K562 (cell line): ENCODE data around the gene FKBP3. TPM values are rescaled to one million over a fixed set of nuclear protein-coding genes. Genes with fewer than 3 reads are reported as not detected.

Source experiments
- PML ChIP-seq: IDR thresholded peaks from 2 replicates; pipeline ENCODE4 v1.6.1; 2012; ENCODE audit warnings: low read length, inconsistent platforms
- RBM17 ChIP-seq: fragments of 200-400 bp; formaldehyde crosslinking; IDR thresholded peaks from 2 replicates; pipeline ENCODE4 v1.6.1; 2017; ENCODE audit warnings: low read depth, mild to moderate bottlenecking, low read length, borderline replicate concordance
- ZFX ChIP-seq: sonication (generic); formaldehyde crosslinking; IDR thresholded peaks from 2 replicates; pipeline ENCODE4 v1.8.0; 2022; ENCODE audit warnings: mild to moderate bottlenecking, missing genetic modification reagents, moderate library complexity
- polyA plus RNA-seq, 8 experiments: library from polyadenylated mRNA; depleted of rRNA in 4 of 8; stranded (reverse) in 5 of 8; unstranded in 3 of 8; fragments of >200 nt; fragmentation: Nextera tagmentation in 2 of 8; fragmentation: Illumina TruSeq in 1 of 8; extraction: Ambion mirVana in 2 of 8; extraction: Trizol in 1 of 8; gene quantifications; 2 replicates each; pipeline versions ENCODE4 v1.2.1 to v1.2.3, GENCODE V29; 2011 to 2014; ENCODE audit warnings: inconsistent platforms in 1 of 8, missing spikeins in 1 of 8
- total RNA-seq, 7 experiments: library from RNA; depleted of rRNA in 6 of 7; stranded (reverse); fragments of >200 nt in 6 of 7; fragmentation: Illumina TruSeq in 2 of 7; extraction: Trizol in 2 of 7; gene quantifications; 2 replicates each; pipeline versions ENCODE4 v1.2.1 to v1.2.3, GENCODE V29; 2011 to 2021; ENCODE audit warnings: low replicate concordance in 1 of 7
- TF ChIP-seq, protein P1 (sequence below): sonication (generic); formaldehyde crosslinking; IDR thresholded peaks from 2 replicates; pipeline ENCODE4 v1.8.0; 2023; ENCODE audit warnings: missing genetic modification reagents, mild to moderate bottlenecking, borderline replicate concordance
- TF ChIP-seq, protein P2 (sequence below): fragments of 250-450 bp; sonication (Bioruptor Pico); IDR thresholded peaks from 2 replicates; pipeline ENCODE4 v1.5.0; 2021
- TF ChIP-seq, protein P3 (sequence below): fragments of 250-450 bp; sonication (Bioruptor Pico); IDR thresholded peaks from 2 replicates; pipeline ENCODE4 v1.4.0; 2020
- TF ChIP-seq, protein P4 (sequence below), 2 experiments: IDR thresholded peaks; 2 replicates each; pipeline ENCODE4 v1.6.1; 2011; ENCODE audit warnings: borderline replicate concordance in 1 of 2, control low read depth in 1 of 2, low read depth in 1 of 2, low read length in 1 of 2, mild to moderate bottlenecking in 1 of 2, mixed read lengths in 1 of 2, moderate library complexity in 1 of 2; ENCODE audit not compliant: insufficient read depth in 1 of 2, insufficient read length in 1 of 2, poor library complexity in 1 of 2, severe bottlenecking in 1 of 2; ENCODE audit errors: extremely low read depth in 1 of 2

Gene FKBP3
- total and polyA plus RNA-seq, 9 of the 15 experiments (the other 6 are each of a cell fraction or from before 2014, with no cell fraction given) = 43.6 to 107 (median 65.2) TPM

DNA sequence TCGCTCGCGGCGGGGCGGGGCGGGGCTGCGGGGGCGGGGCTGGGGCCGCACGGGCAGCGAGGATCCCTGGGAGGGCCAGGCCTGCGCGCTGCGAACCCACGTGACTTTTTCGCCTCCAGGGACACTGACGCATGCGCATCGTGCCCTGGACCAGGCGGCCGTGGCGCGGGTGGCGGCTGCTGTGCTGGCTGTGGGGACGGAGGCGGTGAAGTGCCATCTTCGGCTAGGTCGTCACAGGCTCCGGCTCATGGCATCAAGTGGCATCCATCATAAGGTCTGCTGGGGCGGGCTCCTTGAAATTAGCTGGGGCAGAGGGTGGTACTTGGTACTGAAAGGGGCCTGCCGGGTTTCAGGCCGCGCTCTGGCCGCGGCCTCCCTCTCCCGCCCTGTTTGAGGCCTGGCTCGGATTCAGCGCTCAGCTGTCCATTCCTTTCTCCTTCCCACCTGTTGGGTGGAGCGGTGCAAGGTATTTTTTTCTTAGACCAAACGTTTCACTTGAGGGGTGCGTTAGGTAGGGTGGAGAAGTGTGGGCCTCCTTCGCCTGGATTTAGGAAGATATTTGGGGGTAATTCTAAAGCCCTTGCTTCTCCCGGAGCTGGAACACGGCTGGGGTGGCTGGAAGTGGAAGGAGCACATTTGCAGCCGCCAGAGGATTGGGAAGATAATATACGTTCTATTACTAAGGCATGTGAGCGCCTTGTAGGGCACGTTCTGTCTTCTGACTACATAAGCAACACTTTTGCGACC lies 50.1 kb downstream of the FKBP3 start, which contains the start of gene PRPF39 (continued):
- TF ChIP-seq, protein P1, sequence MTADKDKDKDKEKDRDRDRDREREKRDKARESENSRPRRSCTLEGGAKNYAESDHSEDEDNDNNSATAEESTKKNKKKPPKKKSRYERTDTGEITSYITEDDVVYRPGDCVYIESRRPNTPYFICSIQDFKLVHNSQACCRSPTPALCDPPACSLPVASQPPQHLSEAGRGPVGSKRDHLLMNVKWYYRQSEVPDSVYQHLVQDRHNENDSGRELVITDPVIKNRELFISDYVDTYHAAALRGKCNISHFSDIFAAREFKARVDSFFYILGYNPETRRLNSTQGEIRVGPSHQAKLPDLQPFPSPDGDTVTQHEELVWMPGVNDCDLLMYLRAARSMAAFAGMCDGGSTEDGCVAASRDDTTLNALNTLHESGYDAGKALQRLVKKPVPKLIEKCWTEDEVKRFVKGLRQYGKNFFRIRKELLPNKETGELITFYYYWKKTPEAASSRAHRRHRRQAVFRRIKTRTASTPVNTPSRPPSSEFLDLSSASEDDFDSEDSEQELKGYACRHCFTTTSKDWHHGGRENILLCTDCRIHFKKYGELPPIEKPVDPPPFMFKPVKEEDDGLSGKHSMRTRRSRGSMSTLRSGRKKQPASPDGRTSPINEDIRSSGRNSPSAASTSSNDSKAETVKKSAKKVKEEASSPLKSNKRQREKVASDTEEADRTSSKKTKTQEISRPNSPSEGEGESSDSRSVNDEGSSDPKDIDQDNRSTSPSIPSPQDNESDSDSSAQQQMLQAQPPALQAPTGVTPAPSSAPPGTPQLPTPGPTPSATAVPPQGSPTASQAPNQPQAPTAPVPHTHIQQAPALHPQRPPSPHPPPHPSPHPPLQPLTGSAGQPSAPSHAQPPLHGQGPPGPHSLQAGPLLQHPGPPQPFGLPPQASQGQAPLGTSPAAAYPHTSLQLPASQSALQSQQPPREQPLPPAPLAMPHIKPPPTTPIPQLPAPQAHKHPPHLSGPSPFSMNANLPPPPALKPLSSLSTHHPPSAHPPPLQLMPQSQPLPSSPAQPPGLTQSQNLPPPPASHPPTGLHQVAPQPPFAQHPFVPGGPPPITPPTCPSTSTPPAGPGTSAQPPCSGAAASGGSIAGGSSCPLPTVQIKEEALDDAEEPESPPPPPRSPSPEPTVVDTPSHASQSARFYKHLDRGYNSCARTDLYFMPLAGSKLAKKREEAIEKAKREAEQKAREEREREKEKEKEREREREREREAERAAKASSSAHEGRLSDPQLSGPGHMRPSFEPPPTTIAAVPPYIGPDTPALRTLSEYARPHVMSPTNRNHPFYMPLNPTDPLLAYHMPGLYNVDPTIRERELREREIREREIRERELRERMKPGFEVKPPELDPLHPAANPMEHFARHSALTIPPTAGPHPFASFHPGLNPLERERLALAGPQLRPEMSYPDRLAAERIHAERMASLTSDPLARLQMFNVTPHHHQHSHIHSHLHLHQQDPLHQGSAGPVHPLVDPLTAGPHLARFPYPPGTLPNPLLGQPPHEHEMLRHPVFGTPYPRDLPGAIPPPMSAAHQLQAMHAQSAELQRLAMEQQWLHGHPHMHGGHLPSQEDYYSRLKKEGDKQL (CRISPR knock-in tag) = no peak
- TF ChIP-seq, protein P2, sequence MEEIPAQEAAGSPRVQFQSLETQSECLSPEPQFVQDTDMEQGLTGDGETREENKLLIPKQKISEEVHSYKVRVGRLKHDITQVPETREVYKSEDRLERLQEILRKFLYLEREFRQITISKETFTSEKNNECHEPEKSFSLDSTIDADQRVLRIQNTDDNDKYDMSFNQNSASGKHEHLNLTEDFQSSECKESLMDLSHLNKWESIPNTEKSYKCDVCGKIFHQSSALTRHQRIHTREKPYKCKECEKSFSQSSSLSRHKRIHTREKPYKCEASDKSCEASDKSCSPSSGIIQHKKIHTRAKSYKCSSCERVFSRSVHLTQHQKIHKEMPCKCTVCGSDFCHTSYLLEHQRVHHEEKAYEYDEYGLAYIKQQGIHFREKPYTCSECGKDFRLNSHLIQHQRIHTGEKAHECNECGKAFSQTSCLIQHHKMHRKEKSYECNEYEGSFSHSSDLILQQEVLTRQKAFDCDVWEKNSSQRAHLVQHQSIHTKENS = no peak
- TF ChIP-seq PML (peak; percentile 28; the same call in 1 of the 2 replicates), ZFX (CRISPR knock-in tag) (peak; percentile 91), RBM17 (no peak)
- TF ChIP-seq, protein P3, sequence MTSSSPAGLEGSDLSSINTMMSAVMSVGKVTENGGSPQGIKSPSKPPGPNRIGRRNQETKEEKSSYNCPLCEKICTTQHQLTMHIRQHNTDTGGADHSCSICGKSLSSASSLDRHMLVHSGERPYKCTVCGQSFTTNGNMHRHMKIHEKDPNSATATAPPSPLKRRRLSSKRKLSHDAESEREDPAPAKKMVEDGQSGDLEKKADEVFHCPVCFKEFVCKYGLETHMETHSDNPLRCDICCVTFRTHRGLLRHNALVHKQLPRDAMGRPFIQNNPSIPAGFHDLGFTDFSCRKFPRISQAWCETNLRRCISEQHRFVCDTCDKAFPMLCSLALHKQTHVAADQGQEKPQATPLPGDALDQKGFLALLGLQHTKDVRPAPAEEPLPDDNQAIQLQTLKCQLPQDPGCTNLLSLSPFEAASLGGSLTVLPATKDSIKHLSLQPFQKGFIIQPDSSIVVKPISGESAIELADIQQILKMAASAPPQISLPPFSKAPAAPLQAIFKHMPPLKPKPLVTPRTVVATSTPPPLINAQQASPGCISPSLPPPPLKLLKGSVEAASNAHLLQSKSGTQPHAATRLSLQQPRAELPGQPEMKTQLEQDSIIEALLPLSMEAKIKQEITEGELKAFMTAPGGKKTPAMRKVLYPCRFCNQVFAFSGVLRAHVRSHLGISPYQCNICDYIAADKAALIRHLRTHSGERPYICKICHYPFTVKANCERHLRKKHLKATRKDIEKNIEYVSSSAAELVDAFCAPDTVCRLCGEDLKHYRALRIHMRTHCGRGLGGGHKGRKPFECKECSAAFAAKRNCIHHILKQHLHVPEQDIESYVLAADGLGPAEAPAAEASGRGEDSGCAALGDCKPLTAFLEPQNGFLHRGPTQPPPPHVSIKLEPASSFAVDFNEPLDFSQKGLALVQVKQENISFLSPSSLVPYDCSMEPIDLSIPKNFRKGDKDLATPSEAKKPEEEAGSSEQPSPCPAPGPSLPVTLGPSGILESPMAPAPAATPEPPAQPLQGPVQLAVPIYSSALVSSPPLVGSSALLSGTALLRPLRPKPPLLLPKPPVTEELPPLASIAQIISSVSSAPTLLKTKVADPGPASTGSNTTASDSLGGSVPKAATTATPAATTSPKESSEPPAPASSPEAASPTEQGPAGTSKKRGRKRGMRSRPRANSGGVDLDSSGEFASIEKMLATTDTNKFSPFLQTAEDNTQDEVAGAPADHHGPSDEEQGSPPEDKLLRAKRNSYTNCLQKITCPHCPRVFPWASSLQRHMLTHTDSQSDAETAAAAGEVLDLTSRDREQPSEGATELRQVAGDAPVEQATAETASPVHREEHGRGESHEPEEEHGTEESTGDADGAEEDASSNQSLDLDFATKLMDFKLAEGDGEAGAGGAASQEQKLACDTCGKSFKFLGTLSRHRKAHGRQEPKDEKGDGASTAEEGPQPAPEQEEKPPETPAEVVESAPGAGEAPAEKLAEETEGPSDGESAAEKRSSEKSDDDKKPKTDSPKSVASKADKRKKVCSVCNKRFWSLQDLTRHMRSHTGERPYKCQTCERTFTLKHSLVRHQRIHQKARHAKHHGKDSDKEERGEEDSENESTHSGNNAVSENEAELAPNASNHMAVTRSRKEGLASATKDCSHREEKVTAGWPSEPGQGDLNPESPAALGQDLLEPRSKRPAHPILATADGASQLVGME (CRISPR knock-in tag) = 0 out of 2 replicates have a peak, but pooled peaks have one; percentile 13
- TF ChIP-seq, protein P4, sequence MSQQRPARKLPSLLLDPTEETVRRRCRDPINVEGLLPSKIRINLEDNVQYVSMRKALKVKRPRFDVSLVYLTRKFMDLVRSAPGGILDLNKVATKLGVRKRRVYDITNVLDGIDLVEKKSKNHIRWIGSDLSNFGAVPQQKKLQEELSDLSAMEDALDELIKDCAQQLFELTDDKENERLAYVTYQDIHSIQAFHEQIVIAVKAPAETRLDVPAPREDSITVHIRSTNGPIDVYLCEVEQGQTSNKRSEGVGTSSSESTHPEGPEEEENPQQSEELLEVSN (IDR thresholded peaks at IDR 0.05; ENCODE audit: borderline replicate concordance in 1 of 2, extremely low read depth in 1 of 2, insufficient read depth in 1 of 2, insufficient read length in 1 of 2, low read depth in 1 of 2, low read length in 1 of 2, poor library complexity in 1 of 2, severe bottlenecking in 1 of 2) = peak; percentile 40 to 64
